GM12878 (cell line): Measurements from ENCODE around the gene TMEM151A. TPM values are rescaled to one million over a fixed set of nuclear protein-coding genes. Genes with fewer than 3 reads are reported as not detected.

Experiments used
- CHD1 ChIP-seq: IDR thresholded peaks from 2 replicates; pipeline ENCODE4 v1.6.1; 2012; ENCODE audit warnings: low read depth, low read length, improper control_type of control experiment
- DPF2 ChIP-seq: fragments of 450-650 bp; IDR thresholded peaks from 2 replicates; pipeline ENCODE4 v1.6.1; 2017; ENCODE audit warnings: mild to moderate bottlenecking
- FOS ChIP-seq: IDR thresholded peaks from 3 replicates; pipeline ENCODE4 v1.6.1; 2011; ENCODE audit warnings: borderline replicate concordance; ENCODE audit not compliant: insufficient read length; ENCODE audit errors: extremely low read depth
- HDGF ChIP-seq: fragments of 450-650 bp; IDR thresholded peaks from 2 replicates; pipeline ENCODE4 v1.6.1; 2016; ENCODE audit warnings: antibody characterized with exemption
- KDM1A ChIP-seq: fragments of 200-600 bp; sonication (generic); IDR thresholded peaks from 2 replicates; pipeline ENCODE4 v1.6.1; 2016; ENCODE audit warnings: borderline replicate concordance
- NFIC ChIP-seq: IDR thresholded peaks from 2 replicates; pipeline ENCODE4 v1.6.1; 2012; ENCODE audit warnings: low read depth, mild to moderate bottlenecking, inconsistent platforms, low read length, moderate library complexity
- REST ChIP-seq: IDR thresholded peaks from 2 replicates; pipeline ENCODE4 v1.6.1; 2012; ENCODE audit warnings: mild to moderate bottlenecking, low read depth, low read length
- SIX5 ChIP-seq: IDR thresholded peaks from 2 replicates; pipeline ENCODE4 v1.6.1; 2011; ENCODE audit warnings: mild to moderate bottlenecking, low read depth, low read length, moderate library complexity; ENCODE audit not compliant: severe bottlenecking
- polyA plus RNA-seq, 11 experiments: library from polyadenylated mRNA; depleted of rRNA in 4 of 11; unstranded in 6 of 11; stranded (reverse) in 5 of 11; fragments of >200 nt; fragmentation: Nextera tagmentation in 4 of 11; fragmentation: Illumina TruSeq in 1 of 11; extraction: Ambion mirVana in 4 of 11; extraction: Trizol in 1 of 11; gene quantifications; 1 replicate in 1 of 11; 2 replicates in 10 of 11; pipeline versions ENCODE4 v1.2.1 to v1.2.3, GENCODE V29; 2011 to 2016; ENCODE audit warnings: inconsistent platforms in 2 of 11, missing spikeins in 2 of 11, low read depth in 1 of 11
- total RNA-seq, 4 experiments: library from RNA; depleted of rRNA in 3 of 4; stranded (reverse); fragments of >200 nt in 3 of 4; fragmentation: Illumina TruSeq in 1 of 4; extraction: Trizol in 1 of 4; gene quantifications; 2 replicates each; pipeline versions ENCODE4 v1.2.1 to v1.2.3, GENCODE V29; 2013 to 2021
- TF ChIP-seq, protein P1 (sequence below): IDR thresholded peaks from 2 replicates; pipeline ENCODE4 v1.6.1; 2012; ENCODE audit warnings: low read depth, low read length, improper control_type of control experiment

Gene TMEM151A
- total and polyA plus RNA-seq, 10 of the 15 experiments (the other 5 are each of a cell fraction or from before 2014, with no cell fraction given) = not detected

GRCh38 chr11:66330931-66331330 is 39.2 kb downstream of the TMEM151A start (continued):
- TF ChIP-seq, protein P1, sequence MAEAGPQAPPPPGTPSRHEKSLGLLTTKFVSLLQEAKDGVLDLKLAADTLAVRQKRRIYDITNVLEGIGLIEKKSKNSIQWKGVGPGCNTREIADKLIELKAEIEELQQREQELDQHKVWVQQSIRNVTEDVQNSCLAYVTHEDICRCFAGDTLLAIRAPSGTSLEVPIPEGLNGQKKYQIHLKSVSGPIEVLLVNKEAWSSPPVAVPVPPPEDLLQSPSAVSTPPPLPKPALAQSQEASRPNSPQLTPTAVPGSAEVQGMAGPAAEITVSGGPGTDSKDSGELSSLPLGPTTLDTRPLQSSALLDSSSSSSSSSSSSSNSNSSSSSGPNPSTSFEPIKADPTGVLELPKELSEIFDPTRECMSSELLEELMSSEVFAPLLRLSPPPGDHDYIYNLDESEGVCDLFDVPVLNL = no peak
- TF ChIP-seq DPF2 = no peak
- TF ChIP-seq REST = no peak
- TF ChIP-seq SIX5 = no peak
- TF ChIP-seq KDM1A = no peak
- TF ChIP-seq CHD1 = no peak
- TF ChIP-seq HDGF = no peak
- TF ChIP-seq FOS = no peak
- TF ChIP-seq NFIC = no peak
